NCI-H1048 (cell line): ENCODE measurements around the gene FBP1.
"Not testable (repeated sequence)": the region's sequence is repeated elsewhere in the genome, so short reads cannot be mapped to it uniquely, and the experiment has no call there.

ENCODE experiments used
- DNase-seq: peaks from one replicate; lab custom pipeline; 2025; lab: John Stamatoyannopoulos, UW

FBP1 gene

GRCh38 chr9:94576131-94576530 lies 63.2 kb downstream of the FBP1 start:
- DNase-seq: no peak

- DNase-seq: no peak
These were observed 70.2 kb downstream of the FBP1 start for GRCh38 chr9:94568972-94569712.

DNA sequence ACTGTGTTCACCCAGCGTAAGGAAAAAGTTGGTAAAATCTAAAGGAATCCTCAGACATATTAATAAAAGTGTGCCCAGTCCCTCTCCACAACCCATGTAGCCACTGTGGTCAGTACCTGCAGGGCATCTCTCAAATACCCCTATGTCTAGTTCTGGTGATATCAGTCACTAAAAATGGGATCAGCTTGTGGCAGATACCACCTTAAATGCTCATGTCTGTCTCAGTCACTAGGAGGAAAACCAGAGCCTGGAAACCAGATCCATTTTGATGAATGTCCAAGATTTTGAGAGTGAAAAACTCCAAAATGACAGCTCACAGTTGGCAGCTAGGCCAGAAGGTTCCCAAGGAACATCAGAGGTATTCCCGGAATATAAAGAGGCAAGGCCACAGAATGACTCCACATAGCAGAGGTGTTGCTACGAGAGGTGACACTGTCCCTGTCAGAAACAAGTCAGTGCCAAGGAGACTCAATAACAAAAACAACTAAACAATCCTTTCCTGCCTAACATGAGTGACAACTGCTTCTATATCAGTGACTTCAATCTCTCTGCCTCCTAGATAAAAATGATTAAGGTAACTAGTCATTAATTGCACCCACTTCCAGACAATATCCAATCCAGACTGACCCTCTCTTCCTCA lies 70.9 kb downstream of the FBP1 start:
- DNase-seq: no peak

- DNase-seq: no peak
These were observed 72.0 kb downstream of the FBP1 start for GRCh38 chr9:94567271-94567670.

GRCh38 chr9:94566550-94566949 lies 72.8 kb downstream of the FBP1 start:
- DNase-seq: no peak

DNA sequence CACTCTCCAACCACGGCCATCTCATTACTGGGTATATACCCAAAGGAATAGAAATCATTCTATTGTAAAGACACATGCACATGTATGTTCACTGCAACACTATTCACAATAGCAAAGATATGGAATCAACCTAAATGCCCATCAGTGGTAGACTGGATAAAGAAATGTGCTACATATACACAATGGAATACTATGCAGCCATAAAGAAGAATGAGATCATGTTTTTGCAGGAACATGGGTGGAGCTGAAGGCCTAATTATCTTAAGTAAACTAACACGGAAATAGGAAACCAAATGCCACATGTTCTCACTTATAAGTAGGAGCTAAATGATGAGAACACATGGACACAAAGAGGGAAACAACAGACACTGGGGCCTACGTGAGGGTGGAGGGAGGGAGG lies 75.0 kb downstream of the FBP1 start:
- not testable (repeated sequence) for DNase-seq

GRCh38 chr9:94563548-94563947 lies 75.8 kb downstream of the FBP1 start:
- DNase-seq: no peak

DNA sequence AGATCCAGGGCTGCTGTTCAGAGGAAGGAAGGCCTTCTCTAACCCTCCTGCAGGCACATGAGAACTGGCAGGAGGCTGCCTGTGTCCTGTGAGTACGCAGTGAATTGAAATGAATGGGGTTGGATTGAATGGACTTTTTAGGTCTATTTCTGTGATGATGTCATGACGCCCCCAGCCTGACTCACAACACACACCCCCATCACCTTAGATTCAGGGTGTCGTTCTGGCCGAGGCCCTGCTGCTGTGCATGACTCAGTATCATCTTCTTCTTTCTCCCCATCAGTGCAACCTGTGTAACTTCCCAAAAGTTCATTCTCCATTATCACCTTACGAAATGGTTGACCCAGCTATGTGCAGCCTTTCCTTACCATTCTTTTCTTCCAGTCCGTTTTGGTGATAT lies 79.1 kb downstream of the FBP1 start:
- DNase-seq: no peak

- DNase-seq: no peak
These were observed 81.9 kb downstream of the FBP1 start for GRCh38 chr9:94557376-94557775.

DNA sequence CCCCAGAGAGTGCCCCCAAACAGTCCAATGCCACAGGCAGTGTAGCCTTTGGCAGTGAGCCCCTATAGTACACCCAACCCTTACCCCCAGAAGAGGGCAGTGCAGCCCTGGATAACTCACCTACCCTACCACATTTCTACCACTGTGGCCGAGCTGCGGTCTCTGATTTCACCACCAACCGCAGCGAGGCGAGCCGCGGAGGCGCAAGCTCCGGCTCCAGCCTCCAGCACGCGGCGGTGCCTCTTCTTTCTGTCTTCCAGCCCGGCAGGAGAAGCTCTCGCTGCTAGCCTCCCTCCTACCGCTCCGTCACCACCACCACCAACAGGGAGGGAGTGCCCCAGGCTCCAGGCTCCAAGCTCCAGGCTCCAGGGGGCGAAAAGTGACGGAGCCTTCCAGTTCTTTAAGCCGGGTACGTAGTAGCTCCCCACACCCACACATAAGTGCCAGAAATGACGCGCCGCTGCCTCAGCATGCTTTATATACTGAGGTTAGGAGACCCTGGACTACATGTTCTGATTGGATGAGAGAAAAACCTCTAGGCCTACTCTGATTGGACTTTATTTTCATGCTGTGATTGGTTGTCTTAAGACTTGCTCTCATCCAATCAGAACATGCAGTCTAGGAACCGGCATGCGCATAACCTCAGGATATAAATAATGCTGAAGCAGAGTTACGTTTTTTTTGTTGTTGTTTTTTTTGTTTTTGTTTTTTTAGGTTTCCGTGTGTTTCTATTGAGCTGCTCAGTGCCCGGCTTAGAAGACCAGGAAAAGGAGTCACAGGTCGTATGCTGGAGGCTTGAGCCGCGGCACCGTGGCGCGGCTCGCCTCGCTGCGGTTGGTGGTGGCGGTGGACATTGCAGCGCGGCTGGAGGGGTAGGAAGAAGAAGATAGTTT lies 84.6 kb downstream of the FBP1 start, which contains the start of gene PCAT7:
Gene PCAT7 (plus strand): TSS at position 645 of the 893 bp plus-strand sequence.
- DNase-seq: peak; percentile 43

- DNase-seq: no peak
These were observed 85.3 kb downstream of the FBP1 start for GRCh38 chr9:94554078-94554438.
